ENCODE measurements around the gene MICA. TPM values are rescaled to one million over a fixed set of nuclear protein-coding genes. Genes with fewer than 3 reads are reported as not detected.
"Not testable (repeated sequence)": the region's sequence is repeated elsewhere in the genome, so short reads cannot be mapped to it uniquely, and the experiment has no call there.

The MICA gene
- total and polyA plus RNA-seq, 8 donors: 2.0 to 13.6 (median 11.8) TPM

DNA sequence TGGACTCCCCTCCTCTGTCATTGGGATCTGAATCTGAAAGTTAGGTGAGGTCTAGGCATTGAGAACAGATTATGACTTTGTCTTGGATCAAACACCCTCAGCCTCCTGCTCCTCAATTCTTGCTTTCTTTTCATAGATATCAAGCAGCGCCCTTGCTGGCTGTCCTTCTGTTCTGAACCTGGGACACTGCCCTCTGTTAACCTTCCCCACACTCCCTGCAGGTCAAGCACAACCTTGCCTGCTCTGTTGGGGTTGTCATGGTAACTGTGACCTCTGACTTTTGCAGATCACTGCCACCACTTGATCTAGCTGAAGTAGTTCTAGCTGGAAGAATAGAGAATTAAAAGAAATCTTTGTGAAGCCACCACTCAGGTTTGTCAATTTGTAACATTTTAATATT is 16.4 kb upstream of the MICA start:
- H3K27ac ChIP-seq: no peak overlapping the region
- TF ChIP-seq POLR2AphosphoS5 (IDR thresholded peaks at IDR 0.05): no peak
- TF ChIP-seq EP300 (IDR thresholded peaks at IDR 0.05): no peak
- TF ChIP-seq, protein P1, sequence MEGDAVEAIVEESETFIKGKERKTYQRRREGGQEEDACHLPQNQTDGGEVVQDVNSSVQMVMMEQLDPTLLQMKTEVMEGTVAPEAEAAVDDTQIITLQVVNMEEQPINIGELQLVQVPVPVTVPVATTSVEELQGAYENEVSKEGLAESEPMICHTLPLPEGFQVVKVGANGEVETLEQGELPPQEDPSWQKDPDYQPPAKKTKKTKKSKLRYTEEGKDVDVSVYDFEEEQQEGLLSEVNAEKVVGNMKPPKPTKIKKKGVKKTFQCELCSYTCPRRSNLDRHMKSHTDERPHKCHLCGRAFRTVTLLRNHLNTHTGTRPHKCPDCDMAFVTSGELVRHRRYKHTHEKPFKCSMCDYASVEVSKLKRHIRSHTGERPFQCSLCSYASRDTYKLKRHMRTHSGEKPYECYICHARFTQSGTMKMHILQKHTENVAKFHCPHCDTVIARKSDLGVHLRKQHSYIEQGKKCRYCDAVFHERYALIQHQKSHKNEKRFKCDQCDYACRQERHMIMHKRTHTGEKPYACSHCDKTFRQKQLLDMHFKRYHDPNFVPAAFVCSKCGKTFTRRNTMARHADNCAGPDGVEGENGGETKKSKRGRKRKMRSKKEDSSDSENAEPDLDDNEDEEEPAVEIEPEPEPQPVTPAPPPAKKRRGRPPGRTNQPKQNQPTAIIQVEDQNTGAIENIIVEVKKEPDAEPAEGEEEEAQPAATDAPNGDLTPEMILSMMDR (IDR thresholded peaks at IDR 0.05): no peak
- TF ChIP-seq POLR2A (IDR thresholded peaks at IDR 0.05): no peak
- no peaks in the 10 kb centered on the region for H3K9me3 ChIP-seq
- DNase-seq: no peak
- intact Hi-C loops (cut with DNase I; ENCODE audit: low total_unique reads): no loop called here
- no peaks in the 10 kb centered on the region for H3K4me1 ChIP-seq
- no peaks in the 10 kb centered on the region for H3K36me3 ChIP-seq
- WGBS, 5 donors: 48 to 68% (median 60%) methylated on average over 1 of the region's 1 CpG
- H3K27me3 ChIP-seq: no peaks in the 10 kb centered on the region
- no peak overlapping the region for H3K4me3 ChIP-seq

- H3K9me3 ChIP-seq; DNase-seq; H3K36me3 ChIP-seq; H3K4me3 ChIP-seq; H3K4me1 ChIP-seq; intact Hi-C loops (cut with DNase I; ENCODE audit: low total_unique reads); H3K27ac ChIP-seq; H3K27me3 ChIP-seq: not testable (repeated sequence)
- 49 to 78% (median 64%) methylated on average over 3 to 4 of the region's 13 CpGs for whole genome bisulfite sequencing, 5 donors
These were observed 14.2 kb upstream of the MICA start for GRCh38 chr6:31388916-31389801.

DNA sequence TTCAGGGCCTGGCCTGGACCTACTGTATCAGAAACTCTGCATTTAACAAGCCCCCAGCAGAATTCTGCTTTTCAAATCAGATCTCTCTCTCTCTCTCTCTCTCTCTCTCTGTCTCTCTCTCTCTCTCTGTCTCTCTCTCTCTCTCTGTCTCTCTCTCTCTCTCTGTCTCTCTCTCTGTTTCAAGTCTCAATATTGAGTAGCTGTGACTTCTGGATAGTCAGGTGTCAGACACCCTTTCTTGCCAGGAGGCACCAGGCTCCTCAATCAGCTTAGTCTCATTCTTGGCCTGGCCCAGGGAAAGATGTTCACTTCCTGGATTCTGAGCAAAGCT is 13.6 kb upstream of the MICA start:
- H3K27me3 ChIP-seq; intact Hi-C loops (cut with DNase I; ENCODE audit: low total_unique reads); H3K4me3 ChIP-seq; H3K27ac ChIP-seq; DNase-seq; H3K4me1 ChIP-seq; H3K9me3 ChIP-seq: not testable (repeated sequence)
- H3K36me3 ChIP-seq: peaks cover 0 to 12% (median 4%) of the 10 kb centered on the region in 4 donors

DNA sequence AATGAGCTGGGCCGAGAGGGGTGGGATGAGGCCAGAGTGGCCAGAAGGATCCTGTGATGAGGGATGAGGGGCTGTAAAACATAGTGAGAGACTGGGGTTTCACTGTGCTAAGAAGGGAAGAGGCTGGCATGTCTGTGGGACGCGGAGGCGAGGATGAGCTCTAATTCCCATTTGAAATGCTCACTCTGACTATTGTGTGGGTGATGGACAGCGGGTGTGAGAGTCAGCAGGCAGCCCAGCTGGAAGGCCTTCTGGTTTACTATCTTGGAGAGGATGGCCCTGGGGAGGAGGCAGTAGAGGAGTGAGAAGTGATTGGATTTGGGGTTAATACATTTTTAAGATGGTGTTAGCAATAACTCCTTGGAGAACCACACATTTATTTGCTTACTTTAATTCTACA is 9.5 kb upstream of the MICA start:
- no peaks in the 10 kb centered on the region for H3K9me3 ChIP-seq
- intact Hi-C loops (cut with DNase I; ENCODE audit: low total_unique reads): no loop called here
- peaks cover 0 to 32% (median 17%) of the 10 kb centered on the region in 4 donors for H3K4me1 ChIP-seq
- 69 to 91% (median 86%) methylated on average over 5 of the region's 5 CpGs for WGBS, 5 donors
- H3K4me3 ChIP-seq: no peak overlapping the region
- DNase-seq: no peak
- H3K27me3 ChIP-seq: no peaks in the 10 kb centered on the region
- TF ChIP-seq, protein P1 (IDR thresholded peaks at IDR 0.05): no peak
- no peak for TF ChIP-seq POLR2A (IDR thresholded peaks at IDR 0.05)
- TF ChIP-seq POLR2AphosphoS5 (IDR thresholded peaks at IDR 0.05): no peak
- TF ChIP-seq EP300 (IDR thresholded peaks at IDR 0.05): no peak
- peaks cover 0 to 16% (median 4%) of the 10 kb centered on the region in 4 donors for H3K36me3 ChIP-seq
- no peak overlapping the region for H3K27ac ChIP-seq

- no peak for TF ChIP-seq EP300 (IDR thresholded peaks at IDR 0.05)
- TF ChIP-seq POLR2AphosphoS5 (IDR thresholded peaks at IDR 0.05): no peak
- TF ChIP-seq, protein P1 (IDR thresholded peaks at IDR 0.05): no peak
- no peak for TF ChIP-seq POLR2A (IDR thresholded peaks at IDR 0.05)
- Histone ChIP-seq H3K27me3 (no peaks in the 10 kb centered on the region), H3K4me3 (no peak overlapping the region), H3K36me3 (peaks cover 0 to 16% (median 4%) of the 10 kb centered on the region in 4 donors), H3K27ac (no peak overlapping the region), H3K9me3 (no peaks in the 10 kb centered on the region), H3K4me1 (peaks cover 0 to 35% (median 21%) of the 10 kb centered on the region in 4 donors)
- WGBS, 5 donors: 60 to 76% (median 68%) methylated on average over 4 of the region's 4 CpGs
- DNase-seq: peak in 1 of 2 donors; percentile 31
- intact Hi-C loops (cut with DNase I; ENCODE audit: low total_unique reads): no loop called here
These were observed 9.0 kb upstream of the MICA start for GRCh38 chr6:31394381-31394780.
